Hepatocyte (in vitro differentiated cells): ENCODE results near the gene PHACTR3. TPM values are rescaled to one million over a fixed set of nuclear protein-coding genes. Genes with fewer than 3 reads are reported as not detected.

Experiments used
- DNase-seq: peaks from one replicate; pipeline ENCODE4 v3.0.0-alpha.2; 2016; ENCODE audit warnings: low spot score
- H2AFZ ChIP-seq: fragments of 200-600 bp; sonication (generic); 2 replicates; pipeline ENCODE4 v1.6.0; 2016; ENCODE audit warnings: antibody characterized with exemption, mild to moderate bottlenecking
- H3K27ac ChIP-seq: fragments of 200-600 bp; sonication (generic); 2 replicates; pipeline ENCODE4 v1.5.1; 2016; ENCODE audit warnings: mild to moderate bottlenecking
- H3K27me3 ChIP-seq: fragments of 200-600 bp; sonication (generic); 2 replicates; pipeline ENCODE4 v1.6.1; 2016
- H3K36me3 ChIP-seq: fragments of 200-600 bp; sonication (generic); replicated peaks from 2 replicates; pipeline ENCODE4 v1.5.1; 2016; ENCODE audit warnings: low read depth; ENCODE audit not compliant: insufficient read depth
- H3K4me1 ChIP-seq: fragments of 200-600 bp; sonication (generic); 2 replicates; pipeline ENCODE4 v1.5.1; 2016; ENCODE audit warnings: mild to moderate bottlenecking, moderate library complexity; ENCODE audit not compliant: insufficient read depth
- H3K4me2 ChIP-seq: fragments of 200-600 bp; sonication (generic); 2 replicates; pipeline ENCODE4 v1.6.0; 2016
- H3K4me3 ChIP-seq: fragments of 200-600 bp; sonication (generic); 2 replicates; pipeline ENCODE4 v1.5.1; 2016; ENCODE audit warnings: mild to moderate bottlenecking
- H3K79me2 ChIP-seq: fragments of 200-600 bp; sonication (generic); 2 replicates; pipeline ENCODE4 v1.6.0; 2017; ENCODE audit warnings: mild to moderate bottlenecking
- H3K9me2 ChIP-seq: fragments of 200-600 bp; sonication (generic); replicated peaks from 2 replicates; pipeline ENCODE4 v1.6.0; 2017; ENCODE audit warnings: mild to moderate bottlenecking; ENCODE audit not compliant: insufficient read depth
- H3K9me3 ChIP-seq: fragments of 200-600 bp; sonication (generic); 2 replicates; pipeline ENCODE4 v1.5.1; 2016; ENCODE audit warnings: low read depth, mild to moderate bottlenecking
- H4K20me1 ChIP-seq: fragments of 200-600 bp; sonication (generic); 2 replicates; pipeline ENCODE4 v1.6.0; 2016; ENCODE audit warnings: mild to moderate bottlenecking; ENCODE audit not compliant: insufficient read depth, poor library complexity, severe bottlenecking
- CTCF ChIP-seq: fragments of 200-600 bp; sonication (generic); IDR thresholded peaks from 2 replicates; pipeline ENCODE4 v1.5.1; 2016; ENCODE audit warnings: antibody characterized with exemption, mild to moderate bottlenecking; ENCODE audit not compliant: poor library complexity
- EZH2 ChIP-seq: fragments of 200-600 bp; sonication (generic); IDR thresholded peaks from 2 replicates; pipeline ENCODE4 v1.6.1; 2016; ENCODE audit warnings: antibody characterized with exemption, mild to moderate bottlenecking, borderline replicate concordance
- EZH2phosphoT487 ChIP-seq: fragments of 200-600 bp; sonication (generic); IDR thresholded peaks from one replicate; pipeline ENCODE4 v1.6.1; 2018; ENCODE audit warnings: antibody characterized with exemption, mild to moderate bottlenecking, low read depth, moderate library complexity; ENCODE audit not compliant: unreplicated experiment, severe bottlenecking
- WGBS: methylation state at CpG from one replicate; pipeline ENCODE4 v1.1.6; 2016; ENCODE audit warnings: low lambda C conversion rate; ENCODE audit errors: missing lambda C conversion rate; 5-methylcytosine and 5-hydroxymethylcytosine counted together
- polyA plus RNA-seq: library from polyadenylated mRNA; unstranded; fragments of >200 nt; fragmentation: Nextera tagmentation; extraction: Ambion mirVana; gene quantifications from 2 replicates; pipeline ENCODE4 v1.2.1, GENCODE V29; 2016
- total RNA-seq: library from RNA; depleted of rRNA; stranded (reverse); fragments of >200 nt; gene quantifications from 2 replicates; pipeline ENCODE4 v1.2.3, GENCODE V29; 2014

Gene PHACTR3
- total and polyA plus RNA-seq, 2 experiments from 2014 or later: 5.2 to 7.5 TPM

- H4K20me1 ChIP-seq: no peaks in the 10 kb centered on the region
- H3K27ac ChIP-seq: no peak overlapping the region
- TF ChIP-seq EZH2 (no peak), CTCF (no peak), EZH2phosphoT487 (no peak)
- H3K4me3 ChIP-seq: no peak overlapping the region
- no peaks in the 10 kb centered on the region for H3K36me3 ChIP-seq
- H3K4me1 ChIP-seq: no peaks in the 10 kb centered on the region
- no peak overlapping the region for H2AFZ ChIP-seq
- H3K27me3 ChIP-seq: peaks cover 2% of the 10 kb centered on the region
- no peaks in the 10 kb centered on the region for H3K9me3 ChIP-seq
- DNase-seq: no peak
- no peak overlapping the region for H3K4me2 ChIP-seq
- WGBS: 87% methylated on average over 15 of the region's 18 CpGs
- H3K9me2 ChIP-seq: no peaks in the 10 kb centered on the region
- no peaks in the 10 kb centered on the region for H3K79me2 ChIP-seq
These were observed 151.9 kb downstream of the PHACTR3 start for GRCh38 chr20:59756241-59756640.

GRCh38 chr20:59764037-59764436, 159.7 kb downstream of the PHACTR3 start:
- Histone ChIP-seq H3K4me3 (no peak overlapping the region), H2AFZ (no peak overlapping the region), H3K9me3 (no peaks in the 10 kb centered on the region), H3K4me1 (no peaks in the 10 kb centered on the region), H3K4me2 (no peak overlapping the region), H3K79me2 (no peaks in the 10 kb centered on the region), H3K36me3 (no peaks in the 10 kb centered on the region), H3K9me2 (no peaks in the 10 kb centered on the region), H3K27ac (no peak overlapping the region), H4K20me1 (no peaks in the 10 kb centered on the region), H3K27me3 (peaks cover 6% of the 10 kb centered on the region)
- WGBS: 69% methylated on average over 2 of the region's 2 CpGs
- DNase-seq: no peak
- TF ChIP-seq CTCF (no peak), EZH2 (no peak), EZH2phosphoT487 (no peak)

- TF ChIP-seq CTCF: no peak
- no peak for TF ChIP-seq EZH2
- no peak for TF ChIP-seq EZH2phosphoT487
- Histone ChIP-seq H3K4me3 (no peak overlapping the region), H2AFZ (no peak overlapping the region), H4K20me1 (no peaks in the 10 kb centered on the region), H3K9me3 (no peaks in the 10 kb centered on the region), H3K79me2 (no peaks in the 10 kb centered on the region), H3K27ac (no peak overlapping the region), H3K9me2 (no peaks in the 10 kb centered on the region), H3K36me3 (no peaks in the 10 kb centered on the region), H3K4me2 (no peak overlapping the region), H3K27me3 (peaks cover 6% of the 10 kb centered on the region), H3K4me1 (no peaks in the 10 kb centered on the region)
- DNase-seq: peak; percentile 25
- WGBS: 70% methylated on average over 4 of the region's 4 CpGs
These were observed 161.3 kb downstream of the PHACTR3 start for GRCh38 chr20:59765599-59766177.

- no peak overlapping the region for H3K4me2 ChIP-seq
- no peaks in the 10 kb centered on the region for H3K79me2 ChIP-seq
- H2AFZ ChIP-seq: no peak overlapping the region
These were observed 163.3 kb downstream of the PHACTR3 start for GRCh38 chr20:59767656-59768055.

More at GRCh38 chr20:59767656-59768055, 163.3 kb downstream of the PHACTR3 start:
- no peak for TF ChIP-seq EZH2phosphoT487
- no peak for TF ChIP-seq EZH2
- no peak for TF ChIP-seq CTCF
- no peak for DNase-seq
- Histone ChIP-seq H4K20me1 (no peaks in the 10 kb centered on the region), H3K9me3 (no peaks in the 10 kb centered on the region), H3K27ac (no peak overlapping the region), H3K4me3 (no peak overlapping the region), H3K4me1 (no peaks in the 10 kb centered on the region), H3K36me3 (no peaks in the 10 kb centered on the region), H3K27me3 (peaks cover 6% of the 10 kb centered on the region), H3K9me2 (no peaks in the 10 kb centered on the region)
